ENCODE measurements around the gene UMODL1. TPM values are rescaled to one million over a fixed set of nuclear protein-coding genes. Genes with fewer than 3 reads are reported as not detected.

UMODL1 gene
- total RNA-seq, 1 donor from 2014 or later = not detected

DNA sequence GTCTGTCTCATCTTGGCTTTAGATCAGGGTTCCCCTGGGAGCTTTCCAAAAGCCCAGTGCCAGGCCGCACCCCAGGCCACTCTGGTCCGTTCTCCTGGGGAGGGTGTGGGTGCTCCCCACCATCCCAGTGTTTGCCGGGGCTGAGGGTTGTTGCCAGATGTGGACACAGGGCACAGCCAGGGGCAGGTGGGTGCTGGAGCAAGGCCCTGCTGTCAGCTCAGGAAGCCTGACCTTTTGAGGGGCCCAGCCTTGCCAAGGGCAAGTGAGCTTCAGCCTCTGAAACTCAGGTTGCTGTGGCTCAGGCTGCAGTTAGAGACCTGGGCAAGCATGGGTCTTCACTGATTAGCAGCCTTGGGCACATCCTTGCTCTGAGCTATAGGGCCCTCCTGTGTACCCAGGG is 38.1 kb upstream of the UMODL1 start:
- no peak for DNase-seq
- Mint-ChIP-seq H3K27ac (no peak overlapping the region), H3K9me3 (no peaks in the 10 kb centered on the region), H3K4me1 (no peaks in the 10 kb centered on the region), H3K36me3 (ENCODE audit: low read depth) (no peaks in the 10 kb centered on the region), H3K4me3 (no peak overlapping the region), H3K27me3 (peaks cover 2% of the 10 kb centered on the region)
- intact Hi-C loops (cut with micrococcal nuclease) = no loop called here

DNA sequence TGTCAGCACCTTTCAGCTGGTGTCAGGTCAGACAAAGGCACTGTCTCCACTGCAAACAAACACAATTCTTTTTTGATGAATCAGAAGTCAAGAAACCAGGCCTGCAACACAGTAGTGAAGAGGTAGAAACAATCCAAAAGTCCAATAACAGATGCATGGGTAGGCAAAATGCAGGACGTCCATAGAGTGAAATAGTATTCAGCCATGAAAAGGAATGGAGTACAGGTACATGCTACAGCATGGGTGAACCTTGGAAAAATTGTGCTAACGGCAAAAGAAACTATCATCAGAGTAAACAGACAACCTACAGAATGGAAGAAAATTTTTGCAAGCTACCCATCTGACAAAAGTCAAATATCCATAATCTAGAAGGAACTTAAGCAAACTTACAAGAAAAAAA is 34.8 kb upstream of the UMODL1 start:
- H3K36me3 Mint-ChIP-seq (ENCODE audit: low read depth) = no peaks in the 10 kb centered on the region
- no peaks in the 10 kb centered on the region for H3K4me1 Mint-ChIP-seq
- no peaks in the 10 kb centered on the region for H3K9me3 Mint-ChIP-seq
- no peak overlapping the region for H3K4me3 Mint-ChIP-seq
- no peak overlapping the region for H3K27ac Mint-ChIP-seq
- no peak for DNase-seq
- peaks cover 3% of the 10 kb centered on the region for H3K27me3 Mint-ChIP-seq
- intact Hi-C loops (cut with micrococcal nuclease) = no loop called here

DNA sequence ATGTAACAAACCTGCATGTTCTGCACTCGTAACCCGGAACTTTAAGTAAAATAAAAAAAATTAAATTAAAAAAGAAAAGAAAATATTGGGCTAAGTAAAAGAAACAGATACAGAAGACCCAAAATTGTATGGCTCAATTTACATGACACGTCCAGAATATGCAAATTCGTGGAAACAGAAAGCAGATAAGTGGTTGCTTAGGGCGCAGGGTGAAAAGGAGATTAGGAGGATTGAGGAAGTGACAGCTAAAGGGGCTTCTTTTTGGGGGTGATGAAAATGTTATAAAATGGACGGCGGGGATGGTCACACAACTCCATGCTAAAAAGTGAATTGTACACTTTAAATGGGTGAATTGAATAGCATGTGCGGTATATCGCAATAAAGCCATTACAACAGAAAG is 33.6 kb upstream of the UMODL1 start:
- H3K36me3 Mint-ChIP-seq (ENCODE audit: low read depth) = no peaks in the 10 kb centered on the region
- H3K27ac Mint-ChIP-seq = no peak overlapping the region
- DNase-seq = no peak
- H3K4me1 Mint-ChIP-seq = no peaks in the 10 kb centered on the region
- intact Hi-C loops (cut with micrococcal nuclease) = no loop called here
- no peaks in the 10 kb centered on the region for H3K9me3 Mint-ChIP-seq
- H3K27me3 Mint-ChIP-seq = peaks cover 6% of the 10 kb centered on the region
- H3K4me3 Mint-ChIP-seq = no peak overlapping the region

DNA sequence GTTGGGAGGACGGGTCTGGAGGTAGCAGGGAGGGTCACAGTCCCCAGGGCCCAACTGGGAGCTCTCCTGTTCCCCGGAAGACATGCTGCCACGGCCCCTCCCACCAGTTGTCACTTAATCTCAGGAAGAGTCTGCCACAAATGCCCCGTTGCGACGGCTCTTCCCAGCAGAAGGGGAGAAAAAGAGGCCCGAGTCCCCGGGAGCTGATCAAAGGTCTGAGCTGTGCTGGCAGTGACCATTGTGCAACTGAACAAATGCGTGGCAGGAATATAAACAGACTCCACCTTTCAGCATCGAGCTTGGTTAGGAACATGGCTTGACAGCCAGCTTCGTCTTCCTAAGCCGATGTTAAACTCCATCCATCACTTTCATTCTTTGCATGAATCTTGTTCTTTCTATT is 33.2 kb upstream of the UMODL1 start:
- H3K36me3 Mint-ChIP-seq (ENCODE audit: low read depth) = no peaks in the 10 kb centered on the region
- H3K27ac Mint-ChIP-seq = no peak overlapping the region
- no peaks in the 10 kb centered on the region for H3K4me1 Mint-ChIP-seq
- no peak for DNase-seq
- no peaks in the 10 kb centered on the region for H3K9me3 Mint-ChIP-seq
- peaks cover 6% of the 10 kb centered on the region for H3K27me3 Mint-ChIP-seq
- intact Hi-C loops (cut with micrococcal nuclease) = no loop called here
- H3K4me3 Mint-ChIP-seq = no peak overlapping the region

DNA sequence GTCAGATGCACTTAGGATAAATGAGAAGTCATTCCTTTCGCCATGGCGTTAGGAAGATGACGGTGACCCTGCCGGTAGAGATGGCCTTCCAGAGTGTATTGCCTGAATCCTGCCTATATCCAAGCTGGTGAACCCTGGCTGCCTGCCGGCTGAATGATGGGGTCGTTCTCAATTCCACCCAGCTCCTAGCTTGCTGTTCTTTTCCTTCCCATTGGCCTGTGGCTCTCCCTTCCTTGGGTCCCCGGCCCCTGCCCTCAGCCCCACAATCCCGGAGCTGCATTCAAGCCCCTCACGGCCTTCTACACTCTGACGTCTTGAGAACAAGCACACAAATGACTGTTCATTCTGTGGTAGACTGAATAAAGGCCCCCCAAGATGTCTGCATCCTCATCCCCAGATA is 32.7 kb upstream of the UMODL1 start:
- Mint-ChIP-seq H3K27ac (no peak overlapping the region), H3K36me3 (ENCODE audit: low read depth) (no peaks in the 10 kb centered on the region), H3K9me3 (no peaks in the 10 kb centered on the region), H3K4me1 (no peaks in the 10 kb centered on the region), H3K4me3 (no peak overlapping the region), H3K27me3 (peaks cover 6% of the 10 kb centered on the region)
- no peak for DNase-seq
- intact Hi-C loops (cut with micrococcal nuclease) = no loop called here

DNA sequence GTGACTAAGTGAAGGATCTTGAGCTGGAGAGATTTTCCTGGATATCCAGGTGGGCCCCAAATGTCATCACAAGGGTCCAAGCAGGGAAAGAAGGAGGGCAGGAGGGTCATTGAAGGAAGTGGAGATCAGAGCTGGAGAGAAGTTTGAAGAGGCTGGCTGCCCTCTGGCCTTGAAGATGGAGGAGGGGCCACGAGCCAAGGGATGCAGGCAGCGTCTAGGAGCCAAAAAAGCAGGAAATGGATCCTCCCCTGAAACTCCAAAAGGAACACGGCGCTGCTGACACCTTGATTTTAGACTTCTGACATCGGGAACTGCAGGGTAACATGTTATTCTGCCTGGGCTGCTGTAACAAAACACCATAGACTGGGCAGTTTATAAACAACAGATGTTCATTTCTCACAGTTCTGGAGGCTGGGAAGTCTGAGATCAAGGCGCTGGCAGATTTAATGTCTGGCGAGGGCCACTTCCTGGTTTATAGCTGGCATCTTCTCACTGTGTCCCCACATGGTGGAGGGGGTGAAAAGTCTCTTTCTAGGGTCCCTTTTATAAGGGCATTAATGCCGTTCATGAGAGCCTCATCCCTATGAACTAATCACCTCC is 32.2 kb upstream of the UMODL1 start:
- intact Hi-C loops (cut with micrococcal nuclease) = no loop called here

DNA sequence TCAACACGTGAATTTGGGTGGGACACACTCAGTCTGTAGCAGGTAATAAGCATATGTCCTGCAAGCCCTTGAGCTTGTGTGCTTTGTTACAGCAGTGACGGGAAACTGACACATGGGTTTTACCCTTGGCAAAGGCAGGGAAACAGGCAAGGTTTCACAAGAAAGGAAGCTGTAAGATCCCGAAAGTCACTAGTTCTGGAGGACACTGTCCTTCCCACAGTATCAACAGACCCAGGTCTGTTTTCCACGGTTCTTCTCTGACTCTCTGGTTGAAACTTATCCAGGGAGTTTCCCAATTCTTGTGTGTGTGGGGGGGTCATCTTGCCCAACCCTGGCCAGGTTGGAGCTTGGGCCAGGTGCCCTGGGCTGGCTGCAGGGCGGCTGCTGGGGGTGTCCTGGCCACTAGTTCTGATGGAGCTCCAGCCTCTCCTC is 31.6 kb upstream of the UMODL1 start:
- Mint-ChIP-seq H3K4me3 (no peak overlapping the region), H3K27ac (no peak overlapping the region), H3K36me3 (ENCODE audit: low read depth) (no peaks in the 10 kb centered on the region), H3K9me3 (no peaks in the 10 kb centered on the region), H3K4me1 (no peaks in the 10 kb centered on the region), H3K27me3 (peaks cover 6% of the 10 kb centered on the region)
- no peak for DNase-seq
- intact Hi-C loops (cut with micrococcal nuclease) = no loop called here

More for the DNA sequence above, 32.2 kb upstream of the UMODL1 start:
- Mint-ChIP-seq H3K4me1 (no peaks in the 10 kb centered on the region), H3K4me3 (no peak overlapping the region), H3K27ac (no peak overlapping the region), H3K27me3 (peaks cover 6% of the 10 kb centered on the region), H3K9me3 (no peaks in the 10 kb centered on the region), H3K36me3 (ENCODE audit: low read depth) (no peaks in the 10 kb centered on the region)
- no peak for DNase-seq

DNA sequence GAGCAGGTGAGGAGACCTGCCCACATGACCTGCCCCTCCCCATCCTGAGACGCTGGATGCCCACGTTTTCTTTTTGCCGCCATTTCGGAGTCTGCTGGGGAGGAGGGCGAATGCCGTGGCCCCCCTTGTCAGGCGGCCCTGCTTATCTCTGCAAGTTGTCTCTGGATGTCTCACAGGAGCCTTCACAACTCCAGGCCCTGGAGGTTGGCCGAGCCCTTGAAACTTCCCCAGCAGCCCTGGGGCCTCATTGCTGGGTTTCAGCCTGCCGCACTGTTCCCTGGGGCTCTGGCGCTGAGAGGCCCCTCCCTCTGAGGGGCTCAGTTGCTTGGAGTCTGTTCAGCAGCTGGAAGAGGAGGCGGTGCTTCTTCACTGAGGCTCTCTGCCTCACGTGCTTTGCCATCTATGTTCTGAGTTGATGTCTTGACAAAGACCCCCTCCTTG is 31.2 kb upstream of the UMODL1 start:
- Mint-ChIP-seq H3K9me3 (no peaks in the 10 kb centered on the region), H3K4me1 (no peaks in the 10 kb centered on the region), H3K27me3 (peaks cover 6% of the 10 kb centered on the region), H3K4me3 (no peak overlapping the region), H3K27ac (no peak overlapping the region), H3K36me3 (ENCODE audit: low read depth) (no peaks in the 10 kb centered on the region)
- DNase-seq = no peak
- intact Hi-C loops (cut with micrococcal nuclease) = no loop called here

DNA sequence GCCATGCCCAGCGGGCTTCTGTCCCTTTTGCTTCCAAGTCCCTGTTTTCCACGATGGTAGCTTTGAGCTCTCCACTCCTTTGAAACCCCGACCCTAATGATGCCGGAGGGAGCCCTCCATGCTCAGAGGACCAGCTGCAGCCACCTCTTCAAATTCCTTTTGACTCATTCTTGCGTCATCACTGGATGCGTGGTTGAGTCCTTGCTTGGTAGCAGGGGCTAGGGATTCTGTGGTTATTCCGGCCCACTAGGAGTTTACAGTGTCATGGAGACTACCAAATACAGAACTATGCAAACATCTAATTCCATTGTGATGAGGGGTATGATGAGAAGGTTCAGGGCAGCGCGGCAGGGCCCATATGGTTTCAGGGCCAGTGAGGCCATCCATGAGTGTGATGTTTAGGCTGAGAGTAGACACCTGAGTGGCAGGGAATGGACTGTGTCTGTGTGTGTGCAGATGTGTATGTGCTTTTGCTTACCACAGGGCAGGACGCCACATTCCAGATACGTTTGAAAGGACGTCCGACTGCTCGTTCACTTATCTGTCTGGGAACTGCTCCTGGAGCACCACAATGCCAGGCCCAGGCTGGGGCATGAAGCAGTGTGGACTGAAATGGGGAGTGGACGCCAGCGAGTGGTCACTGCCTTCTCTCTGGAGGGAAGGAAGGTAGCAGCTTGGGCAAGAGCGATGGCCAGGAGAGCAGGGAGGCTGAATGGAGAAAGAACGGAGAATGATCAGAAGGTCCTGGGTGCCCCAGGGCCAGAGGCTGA is 30.5 kb upstream of the UMODL1 start:
- peaks cover 6% of the 10 kb centered on the region for H3K27me3 Mint-ChIP-seq
- no peaks in the 10 kb centered on the region for H3K9me3 Mint-ChIP-seq
- no peak overlapping the region for H3K27ac Mint-ChIP-seq
- intact Hi-C loops (cut with micrococcal nuclease) = no loop called here
- no peaks in the 10 kb centered on the region for H3K4me1 Mint-ChIP-seq
- DNase-seq = no peak
- no peaks in the 10 kb centered on the region for H3K36me3 Mint-ChIP-seq (ENCODE audit: low read depth)
- no peak overlapping the region for H3K4me3 Mint-ChIP-seq

DNA sequence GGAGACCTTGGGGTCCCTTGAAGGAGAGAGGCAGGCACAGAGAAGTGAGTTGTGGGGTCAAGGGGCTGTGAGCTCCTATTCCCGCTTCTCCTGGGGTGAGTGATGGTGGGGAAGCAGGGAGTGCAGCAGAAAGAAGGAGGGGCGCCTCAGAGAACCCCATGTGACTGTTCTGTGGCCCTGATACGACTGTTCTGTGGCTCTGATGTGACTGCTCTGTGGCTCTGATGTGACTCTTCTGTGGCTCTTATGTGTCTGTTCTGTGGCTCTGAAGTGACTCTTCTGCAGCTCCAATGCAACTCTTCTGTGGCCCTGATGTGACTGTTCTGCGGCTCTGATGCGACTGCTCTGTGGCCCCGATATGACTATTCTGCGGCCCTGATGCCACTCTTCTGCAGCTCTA is 29.9 kb upstream of the UMODL1 start:
- no peak for DNase-seq
- intact Hi-C loops (cut with micrococcal nuclease) = no loop called here
- Mint-ChIP-seq H3K27me3 (peaks cover 4% of the 10 kb centered on the region), H3K9me3 (no peaks in the 10 kb centered on the region), H3K4me1 (no peaks in the 10 kb centered on the region), H3K4me3 (no peak overlapping the region), H3K36me3 (ENCODE audit: low read depth) (no peaks in the 10 kb centered on the region), H3K27ac (no peak overlapping the region)

DNA sequence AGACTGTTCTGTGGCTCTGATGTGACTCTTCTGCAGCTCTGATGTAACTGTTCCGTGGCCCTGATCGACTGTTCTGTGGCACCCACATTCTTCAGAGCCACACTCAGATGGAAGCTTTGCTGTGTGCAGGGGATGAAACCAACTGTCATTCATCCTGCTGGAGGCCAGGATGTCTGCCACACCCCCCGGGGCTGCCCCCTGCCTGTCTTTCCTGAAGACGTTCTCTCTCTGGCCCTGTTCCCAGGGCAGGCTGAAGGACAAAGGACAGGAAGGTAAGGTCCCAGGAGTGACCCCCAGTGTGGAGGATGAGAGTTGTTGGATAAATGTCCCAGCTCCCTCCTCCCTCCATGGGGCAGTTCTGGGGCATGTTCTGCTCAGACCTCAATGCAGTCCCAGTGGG is 29.4 kb upstream of the UMODL1 start:
- intact Hi-C loops (cut with micrococcal nuclease) = no loop called here
- no peak overlapping the region for H3K27ac Mint-ChIP-seq
- no peaks in the 10 kb centered on the region for H3K9me3 Mint-ChIP-seq
- H3K4me3 Mint-ChIP-seq = no peak overlapping the region
- no peaks in the 10 kb centered on the region for H3K4me1 Mint-ChIP-seq
- no peaks in the 10 kb centered on the region for H3K36me3 Mint-ChIP-seq (ENCODE audit: low read depth)
- DNase-seq = no peak
- peaks cover 4% of the 10 kb centered on the region for H3K27me3 Mint-ChIP-seq

DNA sequence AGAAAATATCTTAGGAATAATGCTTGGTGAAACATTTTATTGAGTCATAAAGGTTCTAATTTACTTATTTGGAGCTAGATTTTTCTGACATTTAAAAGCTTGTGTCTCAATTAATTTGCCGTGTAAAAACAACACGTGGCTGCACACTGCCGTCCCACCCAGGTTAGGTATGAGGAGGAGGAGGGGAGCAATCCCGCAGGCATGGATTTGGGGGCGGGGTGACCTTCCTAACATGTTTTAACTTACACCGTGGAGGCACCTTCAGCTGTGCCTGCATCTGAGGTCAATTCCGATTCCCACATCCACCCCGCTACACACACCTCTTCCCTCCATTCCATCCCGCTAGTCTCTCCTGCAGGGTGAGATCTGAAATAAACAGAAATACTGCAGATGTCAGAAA is 28.5 kb upstream of the UMODL1 start:
- Mint-ChIP-seq H3K27me3 (peaks cover 4% of the 10 kb centered on the region), H3K9me3 (no peaks in the 10 kb centered on the region), H3K4me3 (no peak overlapping the region), H3K36me3 (ENCODE audit: low read depth) (no peaks in the 10 kb centered on the region), H3K4me1 (no peaks in the 10 kb centered on the region), H3K27ac (no peak overlapping the region)
- no peak for DNase-seq
- intact Hi-C loops (cut with micrococcal nuclease) = no loop called here

DNA sequence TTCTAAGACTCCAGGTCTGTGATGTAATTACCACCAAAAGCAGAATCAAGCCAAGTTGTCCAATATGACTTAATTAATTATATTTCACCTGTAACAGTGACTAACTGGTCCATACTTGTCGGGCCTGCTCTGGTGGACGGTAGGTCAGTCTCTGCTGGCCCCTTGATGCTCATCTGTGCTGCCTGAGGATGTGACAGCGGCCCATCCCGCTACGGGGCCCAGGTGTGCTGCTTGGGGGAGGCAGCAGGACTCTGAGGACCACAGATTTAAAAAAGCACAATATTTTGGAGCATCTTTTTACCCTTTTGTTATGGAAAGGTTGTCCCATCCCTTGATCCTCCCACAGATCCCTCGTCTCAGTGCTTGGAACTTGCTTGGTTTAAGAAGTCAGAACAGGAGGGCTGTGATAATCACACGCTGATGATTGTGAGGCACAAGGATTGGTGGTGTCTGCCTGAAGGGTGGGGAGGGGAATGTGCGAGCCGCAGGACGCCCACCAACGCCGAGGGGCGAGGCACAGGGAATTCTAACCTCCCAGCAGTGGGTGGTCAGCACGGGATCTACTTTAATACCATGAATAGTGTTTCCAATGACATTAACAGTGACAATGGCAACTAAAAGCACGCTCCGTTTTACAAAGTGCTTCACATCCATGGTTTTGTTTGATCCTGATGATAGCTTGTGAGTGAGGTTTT is 27.8 kb upstream of the UMODL1 start:
- Mint-ChIP-seq H3K4me3 (no peak overlapping the region), H3K36me3 (ENCODE audit: low read depth) (no peaks in the 10 kb centered on the region), H3K27ac (no peak overlapping the region), H3K9me3 (no peaks in the 10 kb centered on the region), H3K4me1 (no peaks in the 10 kb centered on the region), H3K27me3 (peaks cover 4% of the 10 kb centered on the region)
- intact Hi-C loops (cut with micrococcal nuclease) = no loop called here
- no peak for DNase-seq

DNA sequence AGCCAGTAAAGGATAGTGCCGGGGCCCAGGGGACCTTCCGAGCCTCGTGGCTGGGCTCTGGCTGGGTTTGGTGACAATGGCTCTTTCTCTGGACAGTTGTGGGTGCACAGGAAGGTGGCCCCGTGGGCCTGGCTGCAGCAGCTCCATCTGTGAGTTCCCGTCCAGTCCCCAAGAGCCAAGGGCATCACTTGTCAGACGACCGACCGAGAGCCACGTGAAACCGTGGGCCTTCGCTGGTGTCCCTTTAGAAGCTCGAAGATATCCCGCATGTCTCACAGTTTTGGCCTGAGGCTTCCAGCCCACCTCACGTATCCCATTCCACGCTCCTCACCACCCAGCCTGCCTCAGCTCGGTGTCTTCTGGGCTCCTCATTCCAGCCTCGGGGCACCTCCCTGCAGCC is 27.2 kb upstream of the UMODL1 start:
- peaks cover 4% of the 10 kb centered on the region for H3K27me3 Mint-ChIP-seq
- intact Hi-C loops (cut with micrococcal nuclease) = no loop called here

More for the DNA sequence above, 27.2 kb upstream of the UMODL1 start:
- Mint-ChIP-seq H3K4me3 (no peak overlapping the region), H3K27ac (no peak overlapping the region), H3K4me1 (no peaks in the 10 kb centered on the region), H3K9me3 (no peaks in the 10 kb centered on the region), H3K36me3 (ENCODE audit: low read depth) (no peaks in the 10 kb centered on the region)
- DNase-seq = no peak
